GM12801 (cell line): ENCODE data around the gene DPEP2NB.

Experiments
- CTCF ChIP-seq: IDR thresholded peaks from one replicate; pipeline ENCODE4 v1.5.1; 2011; ENCODE audit warnings: control low read depth; ENCODE audit not compliant: insufficient read length; ENCODE audit errors: extremely low read depth

DPEP2NB gene

GRCh38 chr16:68015681-68016080 lies at the start of gene DPEP2NB:
Gene DPEP2NB, minus strand, starts transcription at chr16:68015911. Its CDS starts 141 bp downstream, at chr16:68015770.
- no peak for TF ChIP-seq CTCF

- no peak for TF ChIP-seq CTCF
Observed at GRCh38 chr16:68064791-68065365, 49.2 kb upstream of the DPEP2NB start.

- TF ChIP-seq CTCF, result no peak
Observed at GRCh38 chr16:68062910-68063393, 47.2 kb upstream of the DPEP2NB start.

- no peak for TF ChIP-seq CTCF
Observed at GRCh38 chr16:68061396-68061795, 45.7 kb upstream of the DPEP2NB start.

- TF ChIP-seq CTCF, result no peak
Observed at GRCh38 chr16:68059804-68060203, 44.1 kb upstream of the DPEP2NB start.

GRCh38 chr16:68055395-68055794 lies 39.7 kb upstream of the DPEP2NB start:
- TF ChIP-seq CTCF, result no peak

GRCh38 chr16:68049449-68049848 lies 33.7 kb upstream of the DPEP2NB start:
- TF ChIP-seq CTCF, result no peak
